GM18868 (cell line): Measurements from ENCODE around the gene COMMD6.

Source experiments
- ATAC-seq: cut with Tn5 transposase; IDR thresholded peaks from one replicate; pipeline ENCODE4 v1.9.1; 2021; ENCODE audit warnings: mild to moderate bottlenecking, moderate library complexity; ENCODE audit not compliant: unreplicated experiment

COMMD6 gene

GRCh38 chr13:75530549-75530961, 7.1 kb downstream of the COMMD6 start:
- ATAC-seq, result peak; percentile 57

GRCh38 chr13:75521956-75522355, 15.7 kb downstream of the COMMD6 start:
- no peak for ATAC-seq

DNA sequence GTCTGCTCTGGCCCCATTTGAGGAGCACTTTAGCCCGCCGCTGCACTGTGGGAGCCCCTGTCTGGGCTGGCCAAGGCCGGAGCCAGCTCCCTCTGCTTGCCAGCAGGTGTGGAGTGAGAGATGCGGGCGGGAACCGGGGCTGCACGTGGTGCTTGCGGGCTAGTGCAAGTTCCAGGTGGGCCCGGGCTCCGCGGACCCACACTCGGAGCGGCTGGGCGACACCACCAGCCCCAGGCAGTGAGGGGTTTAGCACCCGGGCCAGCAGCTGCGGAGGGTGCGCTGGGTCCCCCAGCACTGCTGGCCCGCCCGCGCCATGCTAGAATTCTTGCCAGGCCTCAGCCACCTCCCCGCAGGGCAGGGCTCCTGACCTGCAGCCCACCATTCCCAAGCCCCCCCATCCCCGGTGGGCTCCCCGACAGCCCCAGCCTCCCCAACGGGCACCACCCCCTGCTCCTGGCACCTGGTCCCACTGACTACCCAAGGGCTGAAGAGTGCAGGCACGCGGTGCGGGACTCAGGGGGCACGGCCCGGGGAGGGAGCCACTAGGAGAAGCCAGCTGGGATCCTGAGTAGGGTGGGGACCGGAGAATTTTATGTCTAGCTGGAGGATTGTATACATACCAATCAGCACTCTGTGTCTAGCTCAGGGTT, 19.1 kb downstream of the COMMD6 start:
- no peak for ATAC-seq

DNA sequence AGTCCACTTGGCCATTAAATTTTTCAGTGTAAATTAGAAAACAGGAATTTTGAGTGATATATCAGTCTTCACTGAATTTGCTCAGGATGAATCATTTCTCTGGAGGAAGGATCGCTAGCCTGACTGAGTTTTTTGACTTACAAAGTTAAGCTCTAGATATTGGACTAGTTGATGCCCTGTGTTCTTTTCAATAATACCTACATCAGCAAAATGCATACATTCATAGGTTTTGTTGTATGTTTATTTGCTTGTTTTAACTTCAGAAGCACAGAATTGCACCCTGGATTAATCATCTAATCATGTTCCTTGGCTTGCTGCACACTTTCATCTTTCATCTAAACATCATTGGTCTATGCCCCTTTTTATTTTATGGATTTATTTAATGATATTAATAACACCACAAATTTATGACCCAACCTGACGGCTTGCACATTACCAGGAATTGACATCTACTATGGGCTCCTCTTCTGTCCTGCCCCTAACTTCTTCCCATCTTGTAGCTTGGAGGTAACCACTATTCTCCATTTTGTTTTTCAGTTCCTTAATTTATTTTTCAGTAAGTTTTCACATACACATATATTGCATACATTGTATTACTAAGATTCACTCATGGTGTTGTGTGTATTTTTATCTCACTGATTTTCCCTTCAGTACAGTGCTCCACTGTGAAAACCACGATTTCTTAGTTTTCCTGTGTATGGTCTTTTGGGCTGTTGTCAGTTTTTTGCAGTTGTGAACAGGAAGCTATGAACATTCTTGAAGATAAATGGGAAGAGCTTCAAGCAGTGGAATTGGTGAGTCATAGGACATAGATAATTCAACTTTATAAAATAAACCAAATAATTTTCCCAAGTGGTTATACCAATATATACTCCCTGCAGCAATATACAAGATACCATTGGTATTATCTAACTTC, 23.3 kb downstream of the COMMD6 start:
- ATAC-seq, result peak; percentile 38

DNA sequence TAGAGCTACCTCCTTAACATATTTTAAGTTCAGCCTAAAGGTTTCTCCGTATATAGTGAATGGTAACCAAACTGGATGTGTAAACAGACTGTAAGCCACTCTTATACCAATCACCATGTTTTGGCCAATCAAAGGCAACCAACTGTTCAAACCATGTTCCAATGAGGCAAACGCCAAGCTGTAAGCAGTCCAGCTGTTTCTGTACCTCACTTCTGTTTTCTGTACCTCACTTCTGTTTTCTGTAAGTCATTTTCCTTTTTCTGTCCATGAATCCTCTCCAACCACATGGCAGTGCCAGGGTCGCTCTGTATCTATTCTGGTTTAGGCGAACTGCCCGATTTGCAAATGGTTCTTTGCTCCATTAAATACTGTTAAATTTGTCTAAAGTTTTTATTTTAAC, 24.4 kb downstream of the COMMD6 start:
- no peak for ATAC-seq

- peak; percentile 83 for ATAC-seq
Observed at GRCh38 chr13:75512253-75512652, 25.4 kb downstream of the COMMD6 start.

DNA sequence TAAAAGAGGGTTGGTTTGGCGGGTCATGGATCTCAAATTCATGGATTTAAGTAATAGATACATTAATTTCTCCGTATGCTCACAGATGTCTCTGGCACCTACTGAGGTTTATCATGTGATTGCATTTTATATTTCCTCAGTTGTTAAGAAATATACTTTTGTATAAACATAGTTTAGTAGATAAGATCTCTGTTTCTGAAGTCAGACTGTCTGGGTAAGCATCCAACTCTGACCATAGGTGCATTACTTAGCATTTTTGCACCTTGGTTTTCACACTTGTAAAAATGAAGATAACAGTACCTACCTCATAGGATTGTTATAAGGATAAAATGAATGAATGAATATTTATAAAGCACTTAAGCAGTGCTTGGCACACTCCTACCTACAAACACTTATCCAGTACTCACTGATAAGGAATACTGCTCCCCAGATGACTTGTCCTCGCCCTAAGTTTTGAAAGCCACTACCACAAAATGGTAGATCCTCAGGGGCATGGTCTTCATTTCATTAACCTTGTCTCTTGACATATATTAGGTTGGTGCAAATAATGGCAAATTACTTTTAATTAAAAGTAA, 26.5 kb downstream of the COMMD6 start:
- no peak for ATAC-seq

- no peak for ATAC-seq
Observed at GRCh38 chr13:75508002-75508548, 29.6 kb downstream of the COMMD6 start.

GRCh38 chr13:75507027-75508001, 30.3 kb downstream of the COMMD6 start:
- peak; percentile 48 for ATAC-seq

DNA sequence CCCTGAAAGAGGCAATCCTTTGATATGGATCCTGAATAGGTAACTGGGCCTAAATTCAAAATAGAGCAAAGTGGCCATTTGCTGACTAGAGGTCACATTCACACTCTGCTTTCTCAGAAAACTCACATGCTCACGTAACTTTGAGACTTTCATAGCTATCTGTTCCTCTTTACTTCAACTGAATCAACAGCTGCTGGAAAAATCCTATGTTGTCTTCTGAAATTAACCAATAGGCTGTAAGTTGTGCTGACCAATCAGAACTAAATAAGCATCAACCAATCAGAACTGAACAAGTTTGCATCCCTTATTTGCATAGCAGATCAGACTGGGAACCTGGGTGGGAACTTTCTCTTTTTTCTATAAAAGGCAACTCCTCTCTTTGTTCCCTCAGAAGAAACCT, 31.6 kb downstream of the COMMD6 start:
- no peak for ATAC-seq

- ATAC-seq, result no peak
Observed at GRCh38 chr13:75505327-75505726, 32.3 kb downstream of the COMMD6 start.

DNA sequence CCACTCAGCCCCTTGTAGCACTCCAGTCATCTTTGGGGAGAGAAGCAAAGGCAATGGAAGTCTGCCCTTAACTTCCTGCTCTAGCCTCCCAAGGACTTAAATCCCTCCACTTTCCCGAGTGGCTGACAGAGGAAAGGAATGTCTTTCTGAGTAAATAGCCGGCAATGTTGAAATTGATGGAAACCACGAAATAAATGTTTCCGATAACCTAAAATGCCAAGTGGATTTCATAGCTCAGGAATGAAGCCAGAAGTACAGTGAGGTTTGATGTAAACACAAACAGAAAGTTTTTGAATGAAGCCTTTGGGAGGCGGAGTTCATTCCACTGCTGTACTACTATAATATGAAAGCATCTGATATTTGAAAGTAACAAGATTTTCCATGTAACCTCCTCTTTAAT, 41.7 kb downstream of the COMMD6 start:
- no peak for ATAC-seq

DNA sequence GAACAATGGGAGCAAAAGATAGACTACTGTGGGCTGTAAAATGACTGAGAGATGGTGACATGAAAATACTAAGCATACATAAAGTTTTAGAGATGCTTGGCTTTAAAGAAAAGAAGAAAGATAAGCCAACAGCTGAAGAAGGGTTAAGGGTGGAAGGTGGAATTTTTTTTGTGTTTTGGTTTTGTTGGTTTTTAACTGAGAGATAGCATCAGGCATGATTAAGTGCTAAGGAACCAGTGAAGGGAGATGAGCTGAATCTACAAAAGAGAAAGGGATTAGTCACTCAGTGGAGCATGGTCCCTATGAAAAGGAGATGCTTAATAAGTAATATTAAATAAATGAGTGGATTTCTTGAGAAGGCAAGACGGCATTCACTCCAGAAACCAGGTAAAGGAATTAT, 43.1 kb downstream of the COMMD6 start:
- no peak for ATAC-seq

- ATAC-seq, result no peak
Observed at GRCh38 chr13:75493156-75493555, 44.5 kb downstream of the COMMD6 start.

GRCh38 chr13:75492389-75492788, 45.3 kb downstream of the COMMD6 start:
- ATAC-seq, result no peak

DNA sequence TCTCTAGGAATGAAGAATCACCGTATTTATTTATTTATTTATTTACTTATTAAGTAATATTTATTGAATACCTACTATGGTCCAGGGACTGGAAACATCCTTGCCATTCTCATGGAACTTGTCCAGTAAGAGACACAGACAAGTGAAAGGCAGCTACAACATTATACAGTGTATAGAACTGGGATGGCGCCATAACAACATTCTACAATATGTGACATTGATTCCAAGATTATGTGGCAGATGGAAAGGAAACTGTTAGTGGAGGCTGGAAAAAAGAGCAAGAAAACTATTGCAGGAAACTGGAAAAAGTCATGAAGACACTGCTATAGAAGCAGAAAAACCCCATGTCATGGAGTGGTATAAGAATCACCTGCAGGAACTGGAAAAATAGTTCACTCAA, 46.3 kb downstream of the COMMD6 start:
- no peak for ATAC-seq

DNA sequence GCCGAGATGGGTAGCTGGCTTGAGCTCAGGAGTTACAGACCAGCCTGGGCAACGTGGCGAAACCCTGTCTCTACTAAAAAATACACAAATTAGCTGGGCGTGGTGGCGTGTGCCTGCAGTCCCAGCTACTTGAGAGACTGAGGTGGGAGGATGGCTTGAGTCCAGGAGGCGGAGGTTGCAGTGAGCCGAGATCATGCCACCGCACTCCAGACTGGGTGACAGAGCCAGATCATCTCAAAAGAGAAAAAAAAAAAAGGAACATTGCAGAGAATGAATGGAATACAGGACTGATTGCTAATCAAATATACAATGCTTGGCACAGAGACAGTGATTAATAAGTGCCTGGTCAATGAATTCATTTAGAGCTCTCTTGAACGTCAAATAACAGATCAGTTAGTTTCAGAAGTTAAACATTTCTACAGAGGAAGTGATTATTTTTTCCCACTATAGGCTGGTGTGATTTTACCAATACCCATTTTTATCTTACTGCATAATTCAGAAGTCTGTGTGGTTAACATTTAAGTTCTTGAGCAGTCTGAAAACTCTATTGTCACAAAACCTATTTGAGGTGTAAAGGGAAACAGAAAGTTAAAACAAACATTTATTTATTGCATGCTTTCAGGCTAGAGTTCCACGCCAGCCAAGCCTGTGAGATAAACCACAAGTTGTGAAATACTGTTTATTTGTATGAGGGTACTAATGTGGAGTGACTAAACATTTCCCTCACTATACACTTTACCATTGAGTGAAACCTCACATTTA, 48.0 kb downstream of the COMMD6 start:
- ATAC-seq, result peak; percentile 91

- ATAC-seq, result no peak
Observed at GRCh38 chr13:75486146-75487062, 51.2 kb downstream of the COMMD6 start.
